Lung microvascular endothelial cell (primary cell): ENCODE results near the gene GPR3. TPM values are rescaled to one million over a fixed set of nuclear protein-coding genes. Genes with fewer than 3 reads are reported as not detected.

Experiments
- DNase-seq, 2 donors: peaks; one replicate each; pipeline versions ENCODE4 v3.0.0 to v3.0.0-alpha.2; 2010; ENCODE audit warnings: low read depth in 2 of 2
- total RNA-seq: library from RNA; depleted of rRNA; stranded (reverse); fragments of >200 nt; gene quantifications from 2 replicates; pipeline ENCODE4 v1.2.1, GENCODE V29; 2014

Gene GPR3
- total RNA-seq, 1 donor from 2014 or later, result under 0.01 TPM

DNA sequence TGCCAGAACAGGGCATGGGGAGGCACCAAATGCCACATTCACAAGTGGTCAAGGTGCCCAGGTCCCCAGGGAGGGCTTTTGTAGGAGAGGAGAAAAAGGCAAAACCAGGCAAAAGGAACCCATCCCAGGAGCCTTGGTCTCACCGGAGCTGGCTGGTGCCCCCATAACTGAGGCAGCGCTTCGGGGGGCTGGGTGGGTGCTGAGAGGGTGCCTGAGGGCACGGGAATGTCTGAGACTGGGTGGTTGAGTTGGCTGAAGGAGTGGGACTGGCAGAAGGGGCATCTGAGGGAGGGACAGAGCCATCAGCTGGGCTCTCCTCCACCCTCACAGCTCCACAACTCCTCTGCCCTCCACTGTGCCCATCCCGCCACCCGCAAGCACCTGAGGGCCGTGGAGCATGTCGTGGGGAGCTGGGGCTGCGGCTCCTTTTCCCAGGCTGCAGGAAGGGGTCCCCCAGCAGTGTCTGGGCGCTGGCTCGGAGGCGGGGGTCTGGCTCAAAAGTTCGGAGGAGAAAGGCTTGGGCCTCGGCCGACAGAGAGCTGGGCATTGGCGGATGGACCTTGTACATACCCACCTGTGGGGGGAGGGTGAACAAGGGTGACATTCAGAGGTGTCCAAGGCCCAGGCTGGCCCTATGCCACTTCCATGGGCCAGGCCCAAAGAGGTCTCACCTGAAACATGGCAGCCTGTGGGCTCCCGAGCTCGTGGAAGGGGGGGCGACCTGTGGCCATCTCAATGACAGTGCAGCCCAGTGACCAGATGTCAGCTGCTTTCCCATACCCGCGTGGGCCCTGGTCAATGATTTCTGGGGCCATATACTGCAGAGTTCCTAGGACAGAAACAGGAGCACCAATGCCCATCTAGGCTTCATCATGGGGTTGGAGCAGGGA lies 34.1 kb upstream of the GPR3 start:
- no peak for DNase-seq

- no peak for DNase-seq
Measured at GRCh38 chr1:27358928-27359313, 33.5 kb upstream of the GPR3 start.

- no peak for DNase-seq
Measured at GRCh38 chr1:27359822-27360158, 32.6 kb upstream of the GPR3 start.

DNA sequence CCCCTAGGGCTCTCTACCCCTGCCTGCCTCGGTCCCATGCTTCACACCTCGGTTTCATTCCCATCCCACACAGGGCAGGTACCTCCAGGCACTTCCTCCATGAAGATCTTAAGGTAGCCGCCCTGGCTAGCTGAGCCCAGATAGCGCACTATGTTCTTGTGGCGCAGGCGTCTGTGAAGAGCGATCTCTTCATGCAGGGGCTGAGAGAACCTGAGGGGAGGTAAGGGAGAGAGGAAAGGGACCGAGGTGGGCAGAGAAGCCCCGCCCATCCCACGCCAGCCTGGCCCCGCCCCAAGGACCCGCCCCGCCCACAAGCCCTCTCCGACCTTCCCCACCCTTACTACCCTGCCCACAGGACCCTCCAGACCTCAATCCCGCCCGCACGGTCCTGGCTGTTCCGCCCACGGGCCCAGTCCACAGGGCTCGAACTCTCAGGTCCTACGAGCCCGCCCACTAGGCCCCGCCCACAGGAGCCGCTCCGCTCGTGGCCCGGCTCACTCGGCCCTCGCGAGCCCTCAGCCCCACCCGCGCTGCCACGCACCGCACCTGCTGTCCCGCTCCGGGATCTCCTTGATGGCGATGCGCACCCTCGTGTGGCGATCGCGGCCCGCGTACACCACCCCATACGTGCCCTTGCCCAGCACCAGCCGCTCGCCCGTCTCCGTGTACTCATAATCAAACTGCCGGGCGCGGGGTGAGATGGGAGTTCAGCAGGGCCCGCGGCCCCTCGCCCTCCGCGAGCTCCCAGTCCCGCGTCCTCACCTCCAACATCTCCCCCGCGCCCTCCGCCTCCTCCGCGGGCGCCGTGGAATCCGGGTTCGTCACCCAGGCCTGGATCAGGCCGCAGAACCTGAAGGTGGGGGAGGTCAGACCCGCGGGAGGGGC lies 32.0 kb upstream of the GPR3 start:
- peak in 1 of 2 donors; percentile 19 for DNase-seq

DNA sequence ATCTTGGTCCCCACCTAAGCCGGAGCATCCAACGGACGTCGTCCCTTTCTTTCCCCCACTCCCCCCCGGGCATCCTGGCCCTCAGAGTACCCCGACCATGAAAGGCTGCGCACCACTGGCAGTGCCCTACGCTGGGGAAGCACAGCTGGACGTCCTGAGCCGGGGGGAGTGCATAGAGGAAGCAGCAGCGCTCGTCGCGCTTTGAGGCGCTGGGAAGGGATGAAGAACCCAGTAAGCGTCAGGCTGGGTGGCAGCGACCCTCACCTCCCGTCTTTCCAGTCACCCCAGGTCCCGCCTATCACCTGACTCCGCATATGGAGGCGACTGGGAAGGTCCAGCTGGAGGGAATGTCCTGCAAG lies 31.4 kb upstream of the GPR3 start:
- no peak for DNase-seq

- no peak for DNase-seq
Measured at GRCh38 chr1:27361553-27361952, 30.9 kb upstream of the GPR3 start.

DNA sequence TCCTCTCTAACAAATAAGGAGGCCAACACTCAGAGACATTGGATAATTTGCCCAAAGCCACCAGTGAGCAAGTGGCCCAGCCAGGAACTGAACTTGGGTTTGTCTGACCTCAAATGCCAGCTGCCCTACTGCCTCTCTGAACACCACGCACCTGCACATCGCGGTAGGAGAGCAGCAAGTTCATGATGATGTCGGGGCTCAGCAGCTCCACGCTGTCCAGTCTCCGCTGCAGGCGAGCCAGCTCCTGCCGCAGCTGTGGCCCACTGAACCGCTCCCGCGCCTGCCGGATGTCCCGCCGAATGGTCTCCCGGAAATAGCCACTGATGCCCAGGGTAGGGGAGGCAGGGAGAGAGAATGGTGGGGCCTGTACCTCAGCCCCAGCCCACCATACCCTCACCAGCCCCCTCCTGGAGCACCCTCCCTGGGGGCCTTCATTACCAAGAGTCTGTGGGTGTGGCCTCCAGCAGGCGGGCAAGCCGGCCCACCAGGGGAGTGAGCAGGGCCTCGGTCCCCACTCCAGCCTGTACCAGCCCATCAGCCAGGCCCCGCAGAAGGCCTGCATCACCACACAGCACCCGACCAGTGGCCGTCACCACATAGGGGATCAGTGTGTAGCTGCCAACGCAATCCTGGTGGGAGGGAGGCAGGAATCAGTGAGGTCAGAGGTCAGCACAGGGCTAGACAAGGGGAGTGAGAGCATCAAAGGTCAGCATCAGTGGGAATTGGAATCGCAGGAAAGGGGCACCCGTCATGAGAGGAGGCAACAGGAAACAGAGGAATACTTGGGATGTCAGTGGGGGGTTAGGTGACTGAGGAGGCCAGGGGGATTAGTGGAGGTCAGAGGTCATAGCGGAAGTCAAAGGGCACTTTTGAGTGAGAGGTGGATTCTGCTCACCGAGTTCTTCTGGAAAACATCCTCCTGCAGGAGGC lies 28.4 kb upstream of the GPR3 start:
- DNase-seq, result no peak

DNA sequence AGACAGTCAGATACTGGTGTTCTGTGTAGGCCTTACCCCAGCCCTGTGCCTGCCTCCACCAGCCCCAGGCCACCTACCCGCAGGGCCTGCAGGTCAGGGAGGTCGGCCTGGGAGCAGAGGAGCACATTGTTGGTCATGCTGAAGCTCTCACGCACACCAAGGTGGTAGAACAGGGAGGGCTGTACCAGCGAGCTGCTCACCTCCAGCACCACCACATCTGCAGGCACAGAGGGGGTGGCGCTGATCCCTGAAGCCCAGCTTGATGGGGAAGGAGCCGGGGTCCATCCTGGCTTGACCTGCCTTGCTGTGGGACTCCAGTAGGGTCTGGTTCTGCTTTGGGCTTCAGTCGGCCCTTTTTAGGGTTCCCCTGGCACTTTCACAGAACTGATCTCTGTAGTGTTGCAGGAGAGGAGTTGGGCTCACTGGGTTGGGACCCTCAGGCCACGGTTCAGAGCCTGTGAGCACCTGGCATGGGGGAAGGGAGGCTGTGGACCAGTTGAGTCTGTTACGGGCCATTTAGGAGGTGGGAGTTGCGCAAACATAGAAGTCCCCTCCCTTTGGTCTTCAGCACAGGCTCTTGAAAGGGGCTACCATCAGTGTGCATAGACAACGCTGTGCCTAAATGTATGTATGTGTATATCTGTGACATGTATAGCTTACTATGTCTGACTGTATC lies 27.6 kb upstream of the GPR3 start:
- no peak for DNase-seq

- DNase-seq, result peak; percentile 84 to 90
Measured at GRCh38 chr1:27365372-27366112, 26.9 kb upstream of the GPR3 start.

- peak; percentile 77 to 80 for DNase-seq
Measured at GRCh38 chr1:27366113-27366410, 26.4 kb upstream of the GPR3 start.

- DNase-seq, result peak; percentile 71 to 73
Measured at GRCh38 chr1:27366411-27367159, 25.8 kb upstream of the GPR3 start, which contains the start of gene MAP3K6. MAP3K6 (minus strand) TSS chr1:27366961; CDS start chr1:27366597, 364 bp downstream.

- no peak for DNase-seq
Measured at GRCh38 chr1:27367160-27367650, 25.2 kb upstream of the GPR3 start.

DNA sequence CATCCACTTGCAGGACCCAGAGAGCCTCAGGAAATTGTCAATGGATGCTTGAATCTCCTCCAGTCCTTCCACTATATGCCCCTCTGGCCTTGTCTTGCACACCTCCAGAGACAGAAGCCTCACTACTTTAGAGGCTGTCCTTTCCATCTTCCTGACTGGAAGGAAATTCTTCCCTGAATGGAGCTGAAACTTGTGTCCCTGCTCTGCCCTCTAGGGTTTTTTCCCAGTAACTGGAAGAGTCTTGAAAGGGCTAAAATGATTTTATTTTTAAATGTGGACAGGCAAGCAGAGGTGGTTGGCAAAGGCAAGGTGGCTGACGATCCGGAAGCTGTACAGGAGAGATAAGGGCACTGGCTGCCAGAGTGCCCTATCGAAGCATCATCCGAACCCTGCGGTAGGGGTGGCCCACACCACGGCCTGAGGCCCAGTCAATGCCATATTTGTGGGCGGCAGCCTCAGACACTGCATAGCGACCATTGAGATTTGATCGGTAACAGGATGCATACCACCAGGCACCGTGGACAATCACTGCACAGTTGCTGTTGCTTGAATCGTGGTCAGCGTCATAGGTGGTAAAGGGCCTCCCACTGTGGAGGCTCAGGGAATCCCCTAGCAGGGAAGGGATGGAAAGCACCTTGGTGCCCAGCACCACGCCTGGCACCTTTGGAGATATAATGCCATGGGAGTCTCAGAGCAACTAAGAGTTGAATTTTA lies 23.4 kb upstream of the GPR3 start:
- peak in 1 of 2 donors; percentile 43 for DNase-seq

GRCh38 chr1:27372022-27372807 lies 20.2 kb upstream of the GPR3 start:
- no peak for DNase-seq

GRCh38 chr1:27372808-27373690 lies 19.4 kb upstream of the GPR3 start:
- no peak for DNase-seq

GRCh38 chr1:27374362-27375086 lies 17.9 kb upstream of the GPR3 start, which contains the start of gene FCN3:
FCN3 (minus strand) TSS chr1:27374824; CDS start chr1:27374818, 6 bp downstream.
- DNase-seq, result no peak
